ENCODE results near the gene RGPD4.

The RGPD4 gene

GRCh38 chr2:107824451-107825205 is 2.1 kb upstream of the RGPD4 start:
- TF ChIP-seq CTCF (IDR thresholded peaks at IDR 0.05), result no peak

- TF ChIP-seq CTCF (IDR thresholded peaks at IDR 0.05), result no peak
Measured at GRCh38 chr2:107825206-107825563, 1.5 kb upstream of the RGPD4 start.

GRCh38 chr2:107916121-107916520 is 89.4 kb downstream of the RGPD4 start:
- peak; percentile 11; the same call in 1 of the 2 replicates for TF ChIP-seq CTCF (IDR thresholded peaks at IDR 0.05)

- TF ChIP-seq CTCF (IDR thresholded peaks at IDR 0.05), result no peak
Measured at GRCh38 chr2:107927034-107927534, 100.4 kb downstream of the RGPD4 start.

GRCh38 chr2:107931412-107931811 is 104.7 kb downstream of the RGPD4 start:
- TF ChIP-seq CTCF (IDR thresholded peaks at IDR 0.05), result no peak

GRCh38 chr2:107932488-107932887 is 105.8 kb downstream of the RGPD4 start:
- no peak for TF ChIP-seq CTCF (IDR thresholded peaks at IDR 0.05)

GRCh38 chr2:107932979-107933378 is 106.3 kb downstream of the RGPD4 start:
- TF ChIP-seq CTCF (IDR thresholded peaks at IDR 0.05), result peak; percentile 66

All from LNCAP (cell line).